Measurements from ENCODE around the gene ZFYVE28.

DNA sequence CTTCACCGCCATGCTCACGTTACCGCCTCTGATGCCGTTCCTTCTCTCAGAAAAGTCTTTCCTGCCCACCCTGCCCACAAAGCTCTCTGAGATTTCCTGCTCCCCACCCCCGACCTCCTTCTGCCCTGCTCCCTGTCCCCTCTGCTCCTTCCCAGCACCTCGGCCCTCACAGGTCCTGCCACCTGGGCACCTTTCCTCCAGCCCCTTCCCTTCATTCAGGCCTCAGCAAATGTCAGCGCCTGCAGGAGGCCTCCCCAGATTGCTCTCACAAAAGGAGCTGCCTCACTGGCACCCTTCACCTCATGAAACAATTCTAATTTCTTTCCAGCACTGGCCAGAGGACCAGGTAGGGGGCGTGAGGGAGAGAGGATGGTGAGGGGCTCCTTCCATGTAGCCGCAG lies 122.9 kb downstream of the ZFYVE28 start:
- TF ChIP-seq, protein P1, sequence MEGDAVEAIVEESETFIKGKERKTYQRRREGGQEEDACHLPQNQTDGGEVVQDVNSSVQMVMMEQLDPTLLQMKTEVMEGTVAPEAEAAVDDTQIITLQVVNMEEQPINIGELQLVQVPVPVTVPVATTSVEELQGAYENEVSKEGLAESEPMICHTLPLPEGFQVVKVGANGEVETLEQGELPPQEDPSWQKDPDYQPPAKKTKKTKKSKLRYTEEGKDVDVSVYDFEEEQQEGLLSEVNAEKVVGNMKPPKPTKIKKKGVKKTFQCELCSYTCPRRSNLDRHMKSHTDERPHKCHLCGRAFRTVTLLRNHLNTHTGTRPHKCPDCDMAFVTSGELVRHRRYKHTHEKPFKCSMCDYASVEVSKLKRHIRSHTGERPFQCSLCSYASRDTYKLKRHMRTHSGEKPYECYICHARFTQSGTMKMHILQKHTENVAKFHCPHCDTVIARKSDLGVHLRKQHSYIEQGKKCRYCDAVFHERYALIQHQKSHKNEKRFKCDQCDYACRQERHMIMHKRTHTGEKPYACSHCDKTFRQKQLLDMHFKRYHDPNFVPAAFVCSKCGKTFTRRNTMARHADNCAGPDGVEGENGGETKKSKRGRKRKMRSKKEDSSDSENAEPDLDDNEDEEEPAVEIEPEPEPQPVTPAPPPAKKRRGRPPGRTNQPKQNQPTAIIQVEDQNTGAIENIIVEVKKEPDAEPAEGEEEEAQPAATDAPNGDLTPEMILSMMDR (IDR thresholded peaks at IDR 0.05) = no peak
- no peak for TF ChIP-seq POLR2A (IDR thresholded peaks at IDR 0.05)

Data from Peyer's patch (tissue), 4 donors.